ENCODE measurements around the gene OR1I1. TPM values are rescaled to one million over a fixed set of nuclear protein-coding genes. Genes with fewer than 3 reads are reported as not detected.

OR1I1 gene
- total RNA-seq, 1 experiment from 2014 or later: not detected

DNA sequence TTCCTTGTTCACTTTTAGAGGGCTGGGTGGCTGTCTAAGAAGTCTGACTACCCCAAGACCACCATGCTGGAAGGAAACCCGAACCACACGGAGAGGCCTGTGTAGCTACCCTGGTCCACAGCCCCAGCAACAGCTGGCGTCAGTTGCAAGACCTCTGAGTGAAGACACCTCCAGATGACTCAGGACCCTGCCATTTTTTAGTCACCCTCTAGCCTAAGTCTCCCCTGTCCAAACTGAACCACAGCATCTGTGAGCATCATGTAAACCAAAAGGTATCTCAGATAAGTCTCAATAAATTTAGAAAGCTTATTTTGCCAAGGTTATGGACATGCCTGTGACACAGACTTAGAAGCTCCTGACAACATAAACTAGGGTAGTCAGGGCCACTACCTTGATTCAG lies 23.0 kb downstream of the OR1I1 start:
- no peak for DNase-seq
- intact Hi-C loops (cut with micrococcal nuclease; ENCODE audit: unreplicated experiment): no loop called here
- no peak overlapping the region for H3K27ac Mint-ChIP-seq (ENCODE audit: unreplicated experiment)
- H3K9me3 Mint-ChIP-seq (ENCODE audit: low read depth, unreplicated experiment): peaks cover 5% of the 10 kb centered on the region
- peaks cover 5% of the 10 kb centered on the region for H3K36me3 Mint-ChIP-seq (ENCODE audit: insufficient read depth, unreplicated experiment)
- no peaks in the 10 kb centered on the region for H3K27me3 Mint-ChIP-seq (ENCODE audit: unreplicated experiment)
- H3K4me3 Mint-ChIP-seq (ENCODE audit: low read depth, unreplicated experiment): no peak overlapping the region
- BruUV-seq (replicated peaks): no TSS peak
- CTCF ChIA-PET: interaction anchor here (0.5 kb wide), 1 partner anchor 405 kb away, joined by 3 read pairs; no protein-coding TSS in a partner anchor
- H3K4me1 Mint-ChIP-seq (ENCODE audit: low read depth, unreplicated experiment): peaks cover 8% of the 10 kb centered on the region
- TF ChIP-seq, protein P1, sequence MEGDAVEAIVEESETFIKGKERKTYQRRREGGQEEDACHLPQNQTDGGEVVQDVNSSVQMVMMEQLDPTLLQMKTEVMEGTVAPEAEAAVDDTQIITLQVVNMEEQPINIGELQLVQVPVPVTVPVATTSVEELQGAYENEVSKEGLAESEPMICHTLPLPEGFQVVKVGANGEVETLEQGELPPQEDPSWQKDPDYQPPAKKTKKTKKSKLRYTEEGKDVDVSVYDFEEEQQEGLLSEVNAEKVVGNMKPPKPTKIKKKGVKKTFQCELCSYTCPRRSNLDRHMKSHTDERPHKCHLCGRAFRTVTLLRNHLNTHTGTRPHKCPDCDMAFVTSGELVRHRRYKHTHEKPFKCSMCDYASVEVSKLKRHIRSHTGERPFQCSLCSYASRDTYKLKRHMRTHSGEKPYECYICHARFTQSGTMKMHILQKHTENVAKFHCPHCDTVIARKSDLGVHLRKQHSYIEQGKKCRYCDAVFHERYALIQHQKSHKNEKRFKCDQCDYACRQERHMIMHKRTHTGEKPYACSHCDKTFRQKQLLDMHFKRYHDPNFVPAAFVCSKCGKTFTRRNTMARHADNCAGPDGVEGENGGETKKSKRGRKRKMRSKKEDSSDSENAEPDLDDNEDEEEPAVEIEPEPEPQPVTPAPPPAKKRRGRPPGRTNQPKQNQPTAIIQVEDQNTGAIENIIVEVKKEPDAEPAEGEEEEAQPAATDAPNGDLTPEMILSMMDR (IDR thresholded peaks at IDR 0.05; ENCODE audit: unreplicated experiment): no peak

DNA sequence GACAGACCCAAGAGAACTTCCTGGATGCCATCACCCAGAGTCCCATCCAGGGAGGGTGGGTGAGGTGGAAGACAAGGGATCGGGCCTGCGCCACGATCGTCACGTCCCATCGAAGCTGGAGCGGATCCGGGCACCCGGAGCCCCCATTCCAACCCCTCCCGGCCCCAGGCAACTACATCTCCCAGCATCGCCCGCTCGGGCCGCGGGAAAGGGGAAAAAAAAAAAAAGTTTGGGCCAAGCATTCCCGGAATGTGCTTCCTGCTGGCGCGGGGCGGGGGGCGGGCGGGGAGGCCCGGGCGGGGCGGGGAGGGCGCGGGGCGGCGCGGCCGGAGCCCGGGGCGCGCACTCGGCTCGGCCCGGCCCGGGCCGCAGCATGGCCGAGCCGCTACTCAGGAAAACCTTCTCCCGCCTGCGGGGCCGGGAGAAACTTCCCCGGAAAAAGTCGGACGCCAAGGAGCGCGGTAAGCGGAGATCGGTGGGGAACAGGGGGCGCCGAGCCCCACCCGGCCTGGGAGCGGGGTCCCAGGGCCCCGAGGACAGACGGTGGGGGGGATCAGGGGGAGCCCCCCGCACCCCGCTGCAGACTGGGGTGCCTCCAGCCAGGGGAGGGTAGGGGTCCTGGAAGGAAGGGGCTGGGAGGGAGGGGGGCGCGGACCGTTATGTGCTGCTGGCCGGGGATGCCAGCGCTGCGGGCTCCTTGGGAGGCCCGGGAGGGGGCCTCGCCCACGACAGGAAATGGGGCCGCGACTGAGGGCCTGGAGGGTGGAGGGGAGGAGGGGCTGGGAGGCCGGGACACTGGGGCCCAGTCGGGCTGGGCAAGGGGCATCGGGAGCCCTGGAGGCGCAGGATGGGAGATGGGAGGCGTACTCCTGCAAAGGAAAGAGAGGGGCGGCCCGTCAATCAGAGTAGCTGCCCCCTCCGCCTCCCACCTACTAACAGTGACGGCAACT lies 25.3 kb downstream of the OR1I1 start, which contains the start of gene SYDE1:
Gene SYDE1 (plus strand): TSS at position 341 of the 950 bp plus-strand sequence. CDS start 33 bp downstream, at position 374.
- CTCF ChIA-PET: interaction anchor here (0.6 kb wide), 1 partner anchor 104 kb away, joined by 3 read pairs; no protein-coding TSS in a partner anchor
- intact Hi-C loops (cut with micrococcal nuclease; ENCODE audit: unreplicated experiment): no loop called here
- Mint-ChIP-seq H3K27ac (ENCODE audit: unreplicated experiment) (peak within 1 kb of the TSS; percentile 30), H3K4me3 (ENCODE audit: low read depth, unreplicated experiment) (peak within 1 kb of the TSS; percentile 70), H3K9me3 (ENCODE audit: low read depth, unreplicated experiment) (peaks cover 5% of the 10 kb centered on the region), H3K27me3 (ENCODE audit: unreplicated experiment) (no peaks in the 10 kb centered on the region), H3K36me3 (ENCODE audit: insufficient read depth, unreplicated experiment) (peaks cover 5% of the 10 kb centered on the region), H3K4me1 (ENCODE audit: low read depth, unreplicated experiment) (peaks cover 8% of the 10 kb centered on the region)
- TF ChIP-seq, protein P1 (IDR thresholded peaks at IDR 0.05; ENCODE audit: unreplicated experiment): no peak
- DNase-seq: peak; percentile 42
- BruUV-seq (replicated peaks): no TSS peak

DNA sequence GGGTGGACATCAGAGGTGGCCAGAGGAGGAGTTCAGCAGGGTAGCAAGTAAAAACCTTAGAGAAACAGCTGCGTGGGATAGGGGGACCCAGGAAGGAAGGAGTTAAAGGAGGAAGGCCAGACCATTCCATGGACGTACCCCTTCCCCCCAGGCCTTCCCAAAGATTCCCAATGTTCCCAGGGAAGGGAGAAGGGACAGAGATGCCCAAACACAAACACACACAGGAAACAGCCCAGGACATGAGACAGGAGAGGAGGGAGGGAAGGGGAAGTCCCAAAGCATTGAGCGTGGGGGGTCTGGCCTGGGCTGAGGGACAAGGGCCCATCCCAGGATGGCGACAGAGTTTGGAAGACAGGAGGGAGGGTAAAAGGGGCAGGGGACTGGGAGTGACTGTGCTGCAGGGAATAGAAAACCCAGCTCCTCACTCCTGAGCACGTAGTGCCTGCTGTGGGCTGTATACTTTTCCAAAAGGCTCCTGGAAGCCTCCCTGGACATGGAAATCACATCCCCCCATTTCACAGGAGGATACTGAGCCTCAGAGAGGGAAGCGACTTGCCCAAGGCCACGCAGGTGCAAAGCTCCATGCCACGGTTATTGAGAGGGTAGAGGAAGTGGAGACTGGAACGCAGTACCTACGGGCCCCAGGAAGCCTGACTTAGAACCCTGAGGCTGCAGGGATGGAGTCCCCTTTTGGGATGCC lies 26.3 kb downstream of the OR1I1 start:
- H3K36me3 Mint-ChIP-seq (ENCODE audit: insufficient read depth, unreplicated experiment): peaks cover 5% of the 10 kb centered on the region
- DNase-seq: no peak
- H3K9me3 Mint-ChIP-seq (ENCODE audit: low read depth, unreplicated experiment): peaks cover 5% of the 10 kb centered on the region
- H3K4me1 Mint-ChIP-seq (ENCODE audit: low read depth, unreplicated experiment): peaks cover 8% of the 10 kb centered on the region
- CTCF ChIA-PET: no interaction called here
- no peak overlapping the region for H3K4me3 Mint-ChIP-seq (ENCODE audit: low read depth, unreplicated experiment)
- TF ChIP-seq, protein P1 (IDR thresholded peaks at IDR 0.05; ENCODE audit: unreplicated experiment): no peak
- no TSS peak for BruUV-seq (replicated peaks)
- H3K27ac Mint-ChIP-seq (ENCODE audit: unreplicated experiment): no peak overlapping the region
- intact Hi-C loops (cut with micrococcal nuclease; ENCODE audit: unreplicated experiment): no loop called here
- no peaks in the 10 kb centered on the region for H3K27me3 Mint-ChIP-seq (ENCODE audit: unreplicated experiment)

DNA sequence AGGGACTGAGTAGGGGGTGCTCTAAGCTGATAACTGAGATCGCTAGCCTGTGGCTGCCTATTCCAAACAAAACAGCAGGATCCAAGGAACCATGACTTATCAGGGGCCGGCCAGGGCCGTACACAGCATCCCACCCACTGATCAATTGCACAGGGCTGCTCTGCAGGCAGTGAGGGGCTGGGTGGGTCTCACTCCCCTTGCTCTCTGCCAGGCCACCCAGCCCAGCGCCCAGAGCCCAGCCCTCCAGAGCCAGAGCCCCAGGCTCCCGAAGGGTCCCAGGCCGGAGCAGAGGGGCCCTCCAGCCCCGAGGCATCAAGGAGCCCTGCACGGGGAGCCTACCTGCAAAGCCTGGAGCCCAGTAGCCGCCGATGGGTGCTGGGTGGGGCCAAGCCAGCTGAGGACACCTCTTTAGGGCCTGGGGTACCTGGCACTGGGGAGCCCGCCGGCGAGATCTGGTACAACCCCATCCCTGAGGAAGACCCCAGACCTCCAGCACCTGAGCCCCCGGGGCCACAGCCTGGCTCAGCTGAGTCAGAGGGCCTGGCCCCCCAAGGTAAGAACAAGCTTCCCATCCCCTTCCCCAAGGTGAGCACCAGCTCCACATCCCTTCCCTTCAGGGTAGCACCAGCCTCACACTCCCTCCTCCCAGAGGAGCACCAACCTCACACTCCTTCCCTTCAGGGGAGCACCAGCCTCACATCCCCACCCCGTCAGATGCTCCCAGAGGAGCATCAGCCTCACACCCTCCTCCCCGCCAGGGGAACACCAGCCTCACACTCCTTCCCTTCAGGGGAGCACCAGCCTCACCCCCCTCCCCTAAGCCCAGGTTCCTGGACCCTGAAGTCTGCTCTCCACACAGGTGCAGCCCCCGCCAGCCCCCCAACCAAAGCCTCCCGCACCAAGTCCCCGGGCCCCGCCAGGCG lies 27.1 kb downstream of the OR1I1 start:
- intact Hi-C loops (cut with micrococcal nuclease; ENCODE audit: unreplicated experiment): no loop called here

More for the DNA sequence above, 27.1 kb downstream of the OR1I1 start:
- Mint-ChIP-seq H3K9me3 (ENCODE audit: low read depth, unreplicated experiment) (peaks cover 3% of the 10 kb centered on the region), H3K4me3 (ENCODE audit: low read depth, unreplicated experiment) (no peak overlapping the region), H3K27ac (ENCODE audit: unreplicated experiment) (no peak overlapping the region), H3K27me3 (ENCODE audit: unreplicated experiment) (no peaks in the 10 kb centered on the region), H3K4me1 (ENCODE audit: low read depth, unreplicated experiment) (peaks cover 8% of the 10 kb centered on the region), H3K36me3 (ENCODE audit: insufficient read depth, unreplicated experiment) (peaks cover 5% of the 10 kb centered on the region)
- no TSS peak for BruUV-seq (replicated peaks)
- CTCF ChIA-PET: no interaction called here
- DNase-seq: no peak
- TF ChIP-seq, protein P1 (IDR thresholded peaks at IDR 0.05; ENCODE audit: unreplicated experiment): no peak

All from Calu3 (cell line).